ENCODE measurements around the gene NCOA7.

GRCh38 chr6:125828476-125829039 is 37.8 kb downstream of the NCOA7 start:
- no peak for TF ChIP-seq ATF1 (CRISPR knock-in tag; IDR thresholded peaks at IDR 0.05)
- TF ChIP-seq, protein P1, sequence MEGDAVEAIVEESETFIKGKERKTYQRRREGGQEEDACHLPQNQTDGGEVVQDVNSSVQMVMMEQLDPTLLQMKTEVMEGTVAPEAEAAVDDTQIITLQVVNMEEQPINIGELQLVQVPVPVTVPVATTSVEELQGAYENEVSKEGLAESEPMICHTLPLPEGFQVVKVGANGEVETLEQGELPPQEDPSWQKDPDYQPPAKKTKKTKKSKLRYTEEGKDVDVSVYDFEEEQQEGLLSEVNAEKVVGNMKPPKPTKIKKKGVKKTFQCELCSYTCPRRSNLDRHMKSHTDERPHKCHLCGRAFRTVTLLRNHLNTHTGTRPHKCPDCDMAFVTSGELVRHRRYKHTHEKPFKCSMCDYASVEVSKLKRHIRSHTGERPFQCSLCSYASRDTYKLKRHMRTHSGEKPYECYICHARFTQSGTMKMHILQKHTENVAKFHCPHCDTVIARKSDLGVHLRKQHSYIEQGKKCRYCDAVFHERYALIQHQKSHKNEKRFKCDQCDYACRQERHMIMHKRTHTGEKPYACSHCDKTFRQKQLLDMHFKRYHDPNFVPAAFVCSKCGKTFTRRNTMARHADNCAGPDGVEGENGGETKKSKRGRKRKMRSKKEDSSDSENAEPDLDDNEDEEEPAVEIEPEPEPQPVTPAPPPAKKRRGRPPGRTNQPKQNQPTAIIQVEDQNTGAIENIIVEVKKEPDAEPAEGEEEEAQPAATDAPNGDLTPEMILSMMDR (IDR thresholded peaks at IDR 0.05), result no peak
- TF ChIP-seq ZNF138 (CRISPR knock-in tag; conservative IDR thresholded peaks at IDR 0.05), result no peak
- no peak for TF ChIP-seq FOXK1 (CRISPR knock-in tag; IDR thresholded peaks at IDR 0.05)
- no peak for TF ChIP-seq USF1 (CRISPR knock-in tag; IDR thresholded peaks at IDR 0.05)
- TF ChIP-seq NFATC4 (CRISPR knock-in tag; IDR thresholded peaks at IDR 0.05), result no peak
- no peak for TF ChIP-seq CREM (CRISPR knock-in tag; IDR thresholded peaks at IDR 0.05)
- no peak for TF ChIP-seq ZBTB43 (CRISPR knock-in tag; IDR thresholded peaks at IDR 0.05)
